Neural progenitor cell (in vitro differentiated cells): ENCODE data around the gene PRKCA.

Experiments
- EZH2 ChIP-seq: fragments of 200-600 bp; sonication (generic); IDR thresholded peaks from 2 replicates; pipeline ENCODE4 v1.6.1; 2017; ENCODE audit warnings: antibody characterized with exemption, mild to moderate bottlenecking, moderate library complexity
- TF ChIP-seq, protein P1 (sequence below): fragments of 200-600 bp; sonication (generic); IDR thresholded peaks from 2 replicates; pipeline ENCODE4 v1.5.1; 2017; ENCODE audit warnings: antibody characterized with exemption, mild to moderate bottlenecking

- TF ChIP-seq, protein P1, sequence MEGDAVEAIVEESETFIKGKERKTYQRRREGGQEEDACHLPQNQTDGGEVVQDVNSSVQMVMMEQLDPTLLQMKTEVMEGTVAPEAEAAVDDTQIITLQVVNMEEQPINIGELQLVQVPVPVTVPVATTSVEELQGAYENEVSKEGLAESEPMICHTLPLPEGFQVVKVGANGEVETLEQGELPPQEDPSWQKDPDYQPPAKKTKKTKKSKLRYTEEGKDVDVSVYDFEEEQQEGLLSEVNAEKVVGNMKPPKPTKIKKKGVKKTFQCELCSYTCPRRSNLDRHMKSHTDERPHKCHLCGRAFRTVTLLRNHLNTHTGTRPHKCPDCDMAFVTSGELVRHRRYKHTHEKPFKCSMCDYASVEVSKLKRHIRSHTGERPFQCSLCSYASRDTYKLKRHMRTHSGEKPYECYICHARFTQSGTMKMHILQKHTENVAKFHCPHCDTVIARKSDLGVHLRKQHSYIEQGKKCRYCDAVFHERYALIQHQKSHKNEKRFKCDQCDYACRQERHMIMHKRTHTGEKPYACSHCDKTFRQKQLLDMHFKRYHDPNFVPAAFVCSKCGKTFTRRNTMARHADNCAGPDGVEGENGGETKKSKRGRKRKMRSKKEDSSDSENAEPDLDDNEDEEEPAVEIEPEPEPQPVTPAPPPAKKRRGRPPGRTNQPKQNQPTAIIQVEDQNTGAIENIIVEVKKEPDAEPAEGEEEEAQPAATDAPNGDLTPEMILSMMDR = no peak
- TF ChIP-seq EZH2 = no peak
These were observed 373.0 kb downstream of the PRKCA start for GRCh38 chr17:66675273-66675990.
